Measurements from ENCODE around the gene HNRNPA3. TPM values are rescaled to one million over a fixed set of nuclear protein-coding genes. Genes with fewer than 3 reads are reported as not detected.
"Not testable (repeated sequence)": the region's sequence is repeated elsewhere in the genome, so short reads cannot be mapped to it uniquely, and the experiment has no call there.

The HNRNPA3 gene
- total RNA-seq, 2 experiments from 2014 or later, result 329 to 350 TPM

DNA sequence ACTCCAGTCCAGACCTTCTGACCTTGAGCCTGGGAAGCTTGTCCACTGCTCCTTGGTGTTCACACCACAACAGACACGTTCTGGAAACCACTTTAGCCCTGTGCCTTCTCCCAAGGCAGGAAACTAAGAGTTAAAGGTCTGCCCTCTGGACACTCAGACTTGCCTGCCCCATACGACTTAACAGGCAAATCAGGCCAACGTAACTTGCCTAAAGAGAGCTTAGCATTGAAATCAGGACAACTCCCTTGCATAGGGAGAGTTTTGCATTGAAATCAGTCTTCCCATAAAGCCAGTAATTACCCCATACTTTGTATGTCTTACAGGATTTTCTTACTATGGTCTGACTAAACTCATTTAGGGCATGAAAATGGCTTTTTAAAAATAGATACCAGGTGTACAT, 33.4 kb downstream of the HNRNPA3 start:
- DNase-seq, result no peak
- no peak for ATAC-seq
- Mint-ChIP-seq H3K27ac (peak overlapping the region; percentile 49), H3K4me3 (no peak overlapping the region), H3K9me3 (ENCODE audit: insufficient read depth) (no peaks in the 10 kb centered on the region), H3K27me3 (ENCODE audit: low read depth) (no peaks in the 10 kb centered on the region), H3K4me1 (ENCODE audit: low read depth) (peaks cover 63% of the 10 kb centered on the region), H3K36me3 (ENCODE audit: low read depth) (peaks cover 43% of the 10 kb centered on the region)
- CTCF ChIA-PET, result interaction anchor here (1.7 kb wide), 1 partner anchor 18 kb away, joined by 4 read pairs; no protein-coding TSS in a partner anchor
- POLR2A ChIA-PET, result interaction anchor here (1.2 to 1.7 kb wide), 2 partner anchors 18 kb away, joined by 4 to 14 read pairs; partner anchors contain the start of gene NFE2L2

DNA sequence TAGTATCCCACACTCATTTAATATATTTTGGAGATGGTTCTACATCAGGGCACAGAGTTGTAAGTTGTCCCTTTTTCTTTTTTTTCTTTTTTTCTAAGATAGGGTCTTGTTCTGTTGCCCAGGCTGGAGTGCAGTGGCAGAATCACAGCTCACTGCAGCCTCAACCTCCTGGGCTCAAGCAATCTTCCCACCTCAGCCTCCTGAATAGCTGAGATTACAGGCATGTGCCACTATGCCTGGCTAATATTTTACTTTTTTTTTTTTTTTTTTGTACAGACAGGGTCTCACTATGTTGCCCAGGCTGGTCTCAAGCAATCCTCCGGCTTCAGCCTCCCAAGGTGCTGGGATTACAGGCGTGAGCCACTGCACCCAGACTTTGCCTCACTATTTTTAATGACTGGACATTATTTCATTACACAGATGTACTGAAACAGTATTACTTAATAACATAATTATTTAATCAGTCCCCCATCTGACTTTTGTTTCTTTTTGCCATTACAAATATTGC, 34.0 kb downstream of the HNRNPA3 start:
- POLR2A ChIA-PET, result interaction anchor here (1.7 kb wide), 1 partner anchor 17 kb away, joined by 14 read pairs; the partner anchor contains the start of gene NFE2L2
- peaks cover 45% of the 10 kb centered on the region for H3K36me3 Mint-ChIP-seq (ENCODE audit: low read depth)

DNA sequence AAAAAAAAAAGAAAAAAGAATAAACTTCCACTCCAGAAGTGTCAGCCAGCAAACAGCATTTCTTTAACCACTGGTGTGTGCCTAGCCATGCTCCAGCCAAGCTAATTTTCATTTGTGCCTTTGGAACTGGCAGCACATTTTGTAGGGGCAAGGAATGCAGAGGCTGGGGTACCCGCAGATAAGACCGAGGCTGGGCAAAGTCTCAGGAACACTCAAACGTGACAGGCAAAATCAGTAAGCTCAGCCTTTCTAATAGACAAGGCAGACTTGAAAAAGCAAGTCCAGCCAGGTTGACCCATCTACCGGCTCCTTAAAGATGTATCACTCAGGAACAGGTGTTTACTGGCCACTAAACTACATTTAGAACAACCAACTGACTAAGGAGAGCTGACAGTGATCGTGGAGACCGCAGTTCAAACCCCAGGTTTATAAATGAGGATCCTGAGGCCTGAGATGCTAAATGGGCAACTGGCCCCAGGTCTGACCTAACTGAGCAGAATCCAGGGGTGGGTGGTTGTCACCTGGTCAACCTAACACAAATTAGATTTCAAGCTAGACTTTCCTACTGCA, 35.2 kb downstream of the HNRNPA3 start:
- no peak for ATAC-seq
- ChIA-PET CTCF (interaction anchor here (0.8 to 1.3 kb wide), 2 partner anchors 16 to 86 kb away, joined by 4 to 6 read pairs; partner anchors contain the start of gene NFE2L2), POLR2A (interaction anchor here (1.6 to 8.6 kb wide), 2 partner anchors 16 to 35 kb away, joined by 6 to 97 read pairs; partner anchors contain the start of genes HNRNPA3 and NFE2L2)
- DNase-seq, result no peak
- H3K36me3 Mint-ChIP-seq (ENCODE audit: low read depth), result peaks cover 42% of the 10 kb centered on the region
- H3K9me3 Mint-ChIP-seq (ENCODE audit: insufficient read depth), result no peaks in the 10 kb centered on the region
- H3K4me3 Mint-ChIP-seq, result no peak overlapping the region
- H3K27me3 Mint-ChIP-seq (ENCODE audit: low read depth), result no peaks in the 10 kb centered on the region
- peaks cover 61% of the 10 kb centered on the region for H3K4me1 Mint-ChIP-seq (ENCODE audit: low read depth)
- H3K27ac Mint-ChIP-seq, result no peak overlapping the region

More for the DNA sequence above, 34.0 kb downstream of the HNRNPA3 start:
- CTCF ChIA-PET, result interaction anchor here (1.7 kb wide), 1 partner anchor 17 kb away, joined by 4 read pairs; no protein-coding TSS in a partner anchor
- ATAC-seq; H3K4me3 Mint-ChIP-seq; H3K27me3 Mint-ChIP-seq (ENCODE audit: low read depth); DNase-seq; H3K27ac Mint-ChIP-seq; H3K9me3 Mint-ChIP-seq (ENCODE audit: insufficient read depth): not testable (repeated sequence)
- H3K4me1 Mint-ChIP-seq (ENCODE audit: low read depth), result peaks cover 63% of the 10 kb centered on the region

DNA sequence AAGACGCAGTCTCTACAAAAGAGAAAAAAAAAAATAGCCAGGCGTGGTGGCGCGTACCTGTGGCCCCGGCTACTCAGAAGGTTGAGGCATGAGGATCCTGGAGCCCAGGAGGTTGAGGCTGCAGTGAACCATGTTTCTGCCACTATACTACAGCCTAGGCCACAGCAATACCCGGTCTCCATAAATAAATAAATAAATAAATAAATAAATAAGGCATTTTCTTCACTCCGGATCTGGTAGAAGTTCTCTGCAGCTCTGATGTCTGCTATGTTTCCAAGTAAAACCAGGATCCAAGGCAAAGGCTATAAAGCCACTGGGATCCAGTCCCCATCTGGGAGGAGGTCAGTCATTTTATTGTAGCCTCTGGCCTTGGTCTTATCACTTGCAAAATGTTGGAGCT, 36.4 kb downstream of the HNRNPA3 start:
- no peak for ATAC-seq
- peaks cover 48% of the 10 kb centered on the region for H3K36me3 Mint-ChIP-seq (ENCODE audit: low read depth)
- no peaks in the 10 kb centered on the region for H3K9me3 Mint-ChIP-seq (ENCODE audit: insufficient read depth)
- no peak for DNase-seq
- ChIA-PET POLR2A (interaction anchor here (1.1 to 8.6 kb wide), 3 partner anchors 14 to 37 kb away, joined by 3 to 97 read pairs (median 6); partner anchors contain the start of genes HNRNPA3 and NFE2L2), CTCF (interaction anchor here (1.7 to 2.9 kb wide), 3 partner anchors 9 to 88 kb away, joined by 4 to 18 read pairs (median 6); partner anchors contain the start of gene NFE2L2)
- H3K27me3 Mint-ChIP-seq (ENCODE audit: low read depth), result no peaks in the 10 kb centered on the region
- H3K4me1 Mint-ChIP-seq (ENCODE audit: low read depth), result peaks cover 64% of the 10 kb centered on the region
- no peak overlapping the region for H3K4me3 Mint-ChIP-seq
- H3K27ac Mint-ChIP-seq, result no peak overlapping the region

DNA sequence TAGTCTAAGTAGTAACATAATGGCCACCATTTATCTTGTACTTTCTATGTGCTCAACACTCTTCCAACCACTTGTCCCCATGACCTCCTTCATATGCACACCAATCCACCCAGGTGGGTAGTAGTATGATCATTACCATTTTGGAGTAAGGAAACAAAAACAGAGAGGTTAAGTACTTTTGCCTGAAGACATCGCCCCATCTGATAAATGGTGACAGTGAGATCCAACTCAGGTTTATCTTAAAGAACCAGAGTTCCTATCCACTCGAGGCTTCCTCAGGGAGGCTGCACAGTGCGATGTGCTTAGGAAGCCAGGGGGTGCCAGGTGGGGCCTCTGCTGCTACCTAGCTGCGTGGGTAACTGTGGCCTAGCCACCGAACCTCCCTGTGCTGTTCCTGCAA, 37.9 kb downstream of the HNRNPA3 start:
- Mint-ChIP-seq H3K9me3 (ENCODE audit: insufficient read depth) (no peaks in the 10 kb centered on the region), H3K36me3 (ENCODE audit: low read depth) (peaks cover 44% of the 10 kb centered on the region), H3K27me3 (ENCODE audit: low read depth) (no peaks in the 10 kb centered on the region), H3K4me3 (no peak overlapping the region), H3K27ac (peak overlapping the region; percentile 78), H3K4me1 (ENCODE audit: low read depth) (peaks cover 68% of the 10 kb centered on the region)
- CTCF ChIA-PET, result interaction anchor here (0.9 to 2.9 kb wide), 4 partner anchors 11 to 89 kb away, joined by 4 to 18 read pairs (median 4); partner anchors contain the start of gene NFE2L2
- ATAC-seq (no peak), DNase-seq (no peak)
- POLR2A ChIA-PET, result interaction anchor here (8.6 kb wide), 1 partner anchor 14 kb away, joined by 97 read pairs; the partner anchor contains the start of gene NFE2L2

DNA sequence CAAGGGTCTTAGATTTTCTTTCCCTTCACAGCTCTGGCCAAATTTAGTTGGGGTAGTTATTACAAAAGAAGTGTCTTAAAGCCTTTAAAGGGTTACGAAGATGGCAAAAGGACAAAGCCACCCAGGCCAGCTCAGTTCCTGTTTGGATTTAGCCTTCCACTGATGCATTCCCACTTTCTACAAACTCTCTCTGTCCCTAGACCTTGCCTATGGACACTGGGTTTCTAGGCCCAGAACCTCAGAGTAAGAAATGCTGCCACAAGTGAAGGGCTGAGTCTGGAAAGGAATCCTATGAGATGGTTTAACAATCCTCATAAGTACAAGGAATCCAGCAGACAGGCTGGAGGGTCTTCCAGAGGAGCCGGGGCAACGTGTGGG, 38.6 kb downstream of the HNRNPA3 start:
- Mint-ChIP-seq H3K4me1 (ENCODE audit: low read depth) (peaks cover 68% of the 10 kb centered on the region), H3K4me3 (no peak overlapping the region), H3K27ac (peak overlapping the region; percentile 83), H3K36me3 (ENCODE audit: low read depth) (peaks cover 47% of the 10 kb centered on the region), H3K27me3 (ENCODE audit: low read depth) (no peaks in the 10 kb centered on the region), H3K9me3 (ENCODE audit: insufficient read depth) (no peaks in the 10 kb centered on the region)
- CTCF ChIA-PET, result interaction anchor here (0.9 to 2.9 kb wide), 4 partner anchors 10 to 90 kb away, joined by 4 to 18 read pairs (median 4); partner anchors contain the start of gene NFE2L2
- ATAC-seq (no peak), DNase-seq (no peak)
- POLR2A ChIA-PET, result interaction anchor here (8.6 kb wide), 1 partner anchor 13 kb away, joined by 97 read pairs; the partner anchor contains the start of gene NFE2L2

DNA sequence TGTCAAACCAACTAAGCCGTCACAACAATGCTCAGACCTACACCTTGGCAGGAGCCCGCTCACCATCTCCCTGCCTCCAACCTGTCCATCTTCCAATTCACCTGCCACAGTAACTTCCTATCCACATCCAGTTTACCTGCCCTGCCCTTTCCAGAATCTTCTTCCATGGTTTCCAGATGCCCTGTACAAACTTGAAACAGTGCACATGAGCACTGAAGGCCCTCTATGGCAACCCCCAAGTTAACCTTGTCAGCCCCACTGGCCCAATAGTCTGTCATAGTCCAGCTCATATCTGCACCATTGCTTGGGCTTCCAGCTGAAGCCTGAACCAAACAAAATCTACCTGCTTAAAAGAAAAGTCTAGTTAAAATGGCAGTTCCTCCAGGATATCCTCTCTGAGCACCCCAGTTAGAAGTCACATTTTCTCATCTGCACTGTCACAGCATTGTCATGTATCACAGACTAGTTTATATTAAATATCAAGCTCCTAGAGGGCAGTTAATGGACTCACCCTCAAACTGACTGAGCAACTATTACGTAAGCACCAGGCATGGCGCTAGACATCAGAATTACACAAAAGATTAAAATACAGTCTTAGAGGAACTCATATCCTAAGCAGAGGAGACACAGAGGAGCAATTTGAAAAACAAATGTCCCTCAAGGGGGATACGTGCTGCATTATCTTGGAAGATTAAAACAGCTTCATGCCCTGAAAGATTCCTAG, 40.4 kb downstream of the HNRNPA3 start:
- ChIA-PET CTCF (interaction anchor here (1.0 to 2.7 kb wide), 5 partner anchors 10 to 87 kb away, joined by 3 to 17 read pairs (median 4); no protein-coding TSS in a partner anchor), POLR2A (interaction anchor here (1.8 to 8.6 kb wide), 2 partner anchors 11 to 41 kb away, joined by 6 to 97 read pairs; partner anchors contain the start of genes HNRNPA3 and NFE2L2)
- peaks cover under 1% of the 10 kb centered on the region for H3K9me3 Mint-ChIP-seq (ENCODE audit: insufficient read depth)
- peaks cover 60% of the 10 kb centered on the region for H3K36me3 Mint-ChIP-seq (ENCODE audit: low read depth)
- DNase-seq (no peak), ATAC-seq (no peak)
- H3K4me3 Mint-ChIP-seq, result peak overlapping the region; percentile 5
- peak overlapping the region; percentile 83 for H3K27ac Mint-ChIP-seq
- peaks cover 78% of the 10 kb centered on the region for H3K4me1 Mint-ChIP-seq (ENCODE audit: low read depth)
- H3K27me3 Mint-ChIP-seq (ENCODE audit: low read depth), result no peaks in the 10 kb centered on the region

DNA sequence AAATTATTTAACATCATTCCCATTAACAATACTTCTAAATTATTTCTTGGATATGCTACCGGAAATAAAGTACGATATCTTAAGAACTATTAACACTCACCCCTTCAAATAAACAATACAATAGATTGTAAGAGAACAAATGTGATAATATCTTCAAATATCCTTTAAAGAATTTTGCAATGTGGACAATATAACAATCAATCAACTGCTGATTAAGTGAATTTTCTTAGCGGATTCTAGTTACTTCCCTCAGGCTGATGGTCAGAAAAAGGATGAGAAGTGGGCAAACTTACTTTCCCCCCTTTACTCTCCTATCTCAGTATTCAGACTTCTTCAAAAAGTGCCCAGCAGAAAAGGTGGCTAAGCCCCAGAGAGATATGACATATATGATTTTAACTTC, 41.1 kb downstream of the HNRNPA3 start:
- POLR2A ChIA-PET, result interaction anchor here (8.6 kb wide), 1 partner anchor 11 kb away, joined by 97 read pairs; the partner anchor contains the start of gene NFE2L2
- ATAC-seq (no peak), DNase-seq (no peak)
- Mint-ChIP-seq H3K4me3 (no peak overlapping the region), H3K9me3 (ENCODE audit: insufficient read depth) (peaks cover 5% of the 10 kb centered on the region), H3K36me3 (ENCODE audit: low read depth) (peaks cover 65% of the 10 kb centered on the region), H3K4me1 (ENCODE audit: low read depth) (peaks cover 84% of the 10 kb centered on the region), H3K27ac (peak overlapping the region; percentile 60), H3K27me3 (ENCODE audit: low read depth) (no peaks in the 10 kb centered on the region)
- CTCF ChIA-PET, result interaction anchor here (1.0 to 2.7 kb wide), 7 partner anchors 10 to 81 kb away, joined by 3 to 25 read pairs (median 4); partner anchors contain the start of gene NFE2L2

DNA sequence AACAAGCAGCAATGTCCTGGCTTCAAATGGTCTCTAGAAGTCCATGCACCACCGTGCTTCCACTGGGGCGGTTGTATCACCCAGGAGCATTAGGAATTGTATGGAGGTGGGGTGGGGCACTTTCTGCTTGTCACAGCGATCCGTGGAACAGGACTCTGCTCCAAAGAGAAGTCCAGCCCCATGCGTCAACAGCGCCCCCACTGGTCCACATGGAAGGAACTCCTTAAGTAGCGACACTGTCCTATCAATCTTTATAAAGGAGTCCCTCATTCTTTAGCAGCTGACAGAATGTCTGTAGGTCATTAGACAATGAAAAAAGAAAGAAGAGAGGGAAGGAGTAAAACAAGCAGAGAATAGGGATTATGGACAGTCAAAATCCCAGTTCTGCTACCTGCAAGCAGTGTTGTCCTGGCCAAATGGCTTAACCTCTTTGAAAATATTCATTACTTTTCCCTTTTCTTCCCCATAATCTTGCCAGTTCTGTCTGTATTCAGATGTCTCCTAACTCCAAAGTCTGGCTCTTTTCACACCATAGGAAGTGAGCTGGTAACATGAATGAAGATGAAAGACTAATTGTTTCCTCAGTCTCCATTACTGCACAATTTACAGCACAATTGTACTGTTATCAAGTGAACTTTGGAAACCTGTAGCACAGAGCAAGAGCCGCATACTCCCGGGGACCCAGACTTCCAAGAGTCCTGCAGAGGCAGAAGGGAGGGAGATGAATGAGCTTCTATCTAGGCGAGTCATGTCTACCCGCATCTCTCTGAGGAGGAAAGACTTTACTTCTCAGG, 42.0 kb downstream of the HNRNPA3 start:
- ATAC-seq (no peak), DNase-seq (no peak)
- POLR2A ChIA-PET, result interaction anchor here (0.6 to 8.6 kb wide), 2 partner anchors 10 to 43 kb away, joined by 3 to 97 read pairs; partner anchors contain the start of gene NFE2L2
- H3K4me3 Mint-ChIP-seq, result no peak overlapping the region
- H3K27me3 Mint-ChIP-seq (ENCODE audit: low read depth), result no peaks in the 10 kb centered on the region
- peaks cover 88% of the 10 kb centered on the region for H3K4me1 Mint-ChIP-seq (ENCODE audit: low read depth)
- peaks cover 70% of the 10 kb centered on the region for H3K36me3 Mint-ChIP-seq (ENCODE audit: low read depth)
- peak overlapping the region; percentile 10 for H3K27ac Mint-ChIP-seq
- H3K9me3 Mint-ChIP-seq (ENCODE audit: insufficient read depth), result peaks cover 5% of the 10 kb centered on the region
- CTCF ChIA-PET, result interaction anchor here (1.0 to 2.7 kb wide), 10 partner anchors 9 to 106 kb away, joined by 3 to 25 read pairs (median 4); partner anchors contain the start of gene NFE2L2

DNA sequence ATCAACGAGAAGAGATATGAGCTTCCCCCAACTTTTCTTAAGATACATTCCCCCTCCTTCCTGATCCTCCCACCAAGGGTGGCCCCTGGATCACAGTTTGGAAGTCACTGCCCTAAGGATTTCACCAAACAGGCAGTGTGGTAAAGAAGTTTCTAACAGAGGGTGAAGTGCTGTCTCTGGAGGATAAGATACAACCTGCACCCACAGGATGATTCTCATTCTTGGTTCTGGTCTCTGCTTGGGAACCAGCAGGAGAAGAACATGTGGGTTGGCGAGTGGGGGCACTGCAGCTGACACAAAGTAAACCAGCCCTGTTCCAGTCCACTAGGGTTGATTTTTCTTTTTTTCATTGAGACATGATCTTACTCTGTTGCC, 42.6 kb downstream of the HNRNPA3 start:
- Mint-ChIP-seq H3K36me3 (ENCODE audit: low read depth) (peaks cover 71% of the 10 kb centered on the region), H3K4me3 (no peak overlapping the region), H3K27me3 (ENCODE audit: low read depth) (no peaks in the 10 kb centered on the region), H3K4me1 (ENCODE audit: low read depth) (peaks cover 89% of the 10 kb centered on the region), H3K9me3 (ENCODE audit: insufficient read depth) (peaks cover 5% of the 10 kb centered on the region), H3K27ac (peak overlapping the region; percentile 41)
- CTCF ChIA-PET, result interaction anchor here (1.1 to 2.7 kb wide), 9 partner anchors 9 to 107 kb away, joined by 3 to 25 read pairs (median 4); partner anchors contain the start of gene NFE2L2
- POLR2A ChIA-PET, result interaction anchor here (0.6 to 8.6 kb wide), 2 partner anchors 9 to 44 kb away, joined by 3 to 97 read pairs; partner anchors contain the start of gene NFE2L2
- DNase-seq, result no peak
- no peak for ATAC-seq

All from activated CD8-positive, alpha-beta T cell treated with anti-CD3 and anti-CD28 coated beads, Interleukin-2, amount 10 ng/mL, durations not matched to agents 7 days and 5 days (primary cell).